Activated CD4-positive, CD25-positive, alpha-beta regulatory T cell treated with anti-CD3 and anti-CD28 coated beads, Interleukin-2, amount 50 U/mL, for 72 hours (primary cell): ENCODE results near the gene SMYD5.

Source experiments
- DNase-seq: peaks from one replicate; pipeline ENCODE4 v3.0.0; 2021

Gene SMYD5

GRCh38 chr2:73243884-73244570, 30.0 kb downstream of the SMYD5 start:
- no peak for DNase-seq

- DNase-seq: no peak
These were observed 30.5 kb downstream of the SMYD5 start for GRCh38 chr2:73244580-73244979.

- DNase-seq: no peak
These were observed 32.8 kb downstream of the SMYD5 start for GRCh38 chr2:73246850-73247249.

GRCh38 chr2:73249636-73250035, 35.6 kb downstream of the SMYD5 start:
- DNase-seq: no peak

GRCh38 chr2:73250872-73251846, 37.1 kb downstream of the SMYD5 start:
- DNase-seq: no peak

- DNase-seq: no peak
These were observed 38.4 kb downstream of the SMYD5 start for GRCh38 chr2:73252238-73253027.

GRCh38 chr2:73253400-73253799, 39.4 kb downstream of the SMYD5 start:
- DNase-seq: no peak

- DNase-seq: no peak
These were observed 39.9 kb downstream of the SMYD5 start for GRCh38 chr2:73253901-73254300.

- no peak for DNase-seq
These were observed 40.4 kb downstream of the SMYD5 start for GRCh38 chr2:73254343-73255006.

GRCh38 chr2:73255007-73255644, 41.1 kb downstream of the SMYD5 start:
- DNase-seq: no peak

GRCh38 chr2:73255907-73256617, 42.0 kb downstream of the SMYD5 start:
- no peak for DNase-seq

- no peak for DNase-seq
These were observed 42.5 kb downstream of the SMYD5 start for GRCh38 chr2:73256618-73256922.

GRCh38 chr2:73257021-73257420, 43.0 kb downstream of the SMYD5 start:
- no peak for DNase-seq

GRCh38 chr2:73257425-73258125, 43.5 kb downstream of the SMYD5 start:
- DNase-seq: no peak

- DNase-seq: no peak
These were observed 44.3 kb downstream of the SMYD5 start for GRCh38 chr2:73258186-73258912.

- no peak for DNase-seq
These were observed 44.8 kb downstream of the SMYD5 start for GRCh38 chr2:73258913-73259215.

GRCh38 chr2:73259276-73259675, 45.2 kb downstream of the SMYD5 start:
- DNase-seq: no peak

GRCh38 chr2:73259704-73260337, 45.8 kb downstream of the SMYD5 start:
- DNase-seq: no peak

- DNase-seq: no peak
These were observed 46.4 kb downstream of the SMYD5 start for GRCh38 chr2:73260338-73260984.
